OCI-LY1 (cell line): ENCODE measurements around the gene RALB.
A peak's percentile ranks its signal among the peaks of the same experiment; 100 is the strongest.
"Not testable (repeated sequence)": the region's sequence is repeated elsewhere in the genome, so short reads cannot be mapped to it uniquely, and the experiment has no call there.

Source experiments
- H2AFZ ChIP-seq: fragments of 200-600 bp; sonication (generic), shearing (Covaris generic); 2 replicates; pipeline ENCODE4 v1.6.0; 2014; ENCODE audit warnings: antibody characterized with exemption, mild to moderate bottlenecking, low read length
- H3F3A ChIP-seq: fragments of 200-600 bp; sonication (generic), shearing (Covaris generic); 2 replicates; pipeline ENCODE4 v1.6.0; 2014; ENCODE audit warnings: mild to moderate bottlenecking, antibody characterized with exemption, low read length, moderate library complexity; ENCODE audit not compliant: insufficient read depth
- H3K27ac ChIP-seq: fragments of 200-600 bp; sonication (generic); 2 replicates; pipeline ENCODE4 v1.5.1; 2014; ENCODE audit warnings: low read length, mixed run types, mild to moderate bottlenecking, low read depth; ENCODE audit not compliant: poor library complexity, severe bottlenecking
- H3K27me3 ChIP-seq: fragments of 200-600 bp; sonication (generic); 2 replicates; pipeline ENCODE4 v1.6.0; 2014; ENCODE audit warnings: antibody characterized with exemption, mild to moderate bottlenecking, low read length, moderate library complexity; ENCODE audit not compliant: insufficient read depth
- H3K36me3 ChIP-seq: fragments of 200-600 bp; sonication (generic); 2 replicates; pipeline ENCODE4 v1.6.1; 2014; ENCODE audit warnings: mild to moderate bottlenecking, antibody characterized with exemption, low read length, moderate library complexity, mixed read lengths; ENCODE audit not compliant: insufficient read depth
- H3K4me1 ChIP-seq: fragments of 200-600 bp; sonication (generic); 2 replicates; pipeline ENCODE4 v1.5.1; 2014; ENCODE audit warnings: mild to moderate bottlenecking, low read length, moderate library complexity; ENCODE audit not compliant: insufficient read depth, severe bottlenecking
- H3K4me2 ChIP-seq: fragments of 200-600 bp; sonication (generic), shearing (Covaris generic); 2 replicates; pipeline ENCODE4 v1.6.1; 2014; ENCODE audit warnings: low read length
- H3K4me3 ChIP-seq: fragments of 200-600 bp; sonication (generic); 2 replicates; pipeline ENCODE4 v1.5.1; 2014; ENCODE audit warnings: low read length, low read depth, mild to moderate bottlenecking, mixed read lengths; ENCODE audit not compliant: poor library complexity, severe bottlenecking
- H3K79me2 ChIP-seq: fragments of 200-600 bp; shearing (Covaris generic); 2 replicates; pipeline ENCODE4 v1.6.1; 2016; ENCODE audit warnings: mixed run types, low read length, mixed read lengths; ENCODE audit not compliant: insufficient read depth
- H3K9ac ChIP-seq: fragments of 200-600 bp; sonication (generic), shearing (Covaris generic); 2 replicates; pipeline ENCODE4 v1.6.1; 2014; ENCODE audit warnings: mild to moderate bottlenecking, low read length, mixed read lengths
- H3K9me2 ChIP-seq: fragments of 200-600 bp; sonication (generic), shearing (Covaris generic); 2 replicates; pipeline ENCODE4 v1.6.1; 2014; ENCODE audit warnings: low read depth, mild to moderate bottlenecking, low read length, mixed read lengths
- H3K9me3 ChIP-seq: fragments of 200-600 bp; shearing (Covaris generic); 2 replicates; pipeline ENCODE4 v1.6.1; 2014; ENCODE audit warnings: low read length, mixed read lengths
- H4K20me1 ChIP-seq: fragments of 200-600 bp; sonication (generic), shearing (Covaris generic); 2 replicates; pipeline ENCODE4 v1.6.0; 2016; ENCODE audit warnings: mild to moderate bottlenecking, low read length; ENCODE audit not compliant: insufficient read depth
- EZH2 ChIP-seq: fragments of 200-600 bp; sonication (generic), shearing (Covaris generic); IDR thresholded peaks from 2 replicates; pipeline ENCODE4 v1.8.0; 2017; ENCODE audit warnings: borderline replicate concordance, mixed run types, mild to moderate bottlenecking, antibody characterized with exemption, low read length, moderate library complexity, mixed read lengths
- TF ChIP-seq, protein P1 (sequence below): fragments of 200-600 bp; sonication (generic), shearing (Covaris generic); IDR thresholded peaks from 2 replicates; pipeline ENCODE4 v1.5.1; 2017; ENCODE audit warnings: mild to moderate bottlenecking, antibody characterized with exemption, low read length, moderate library complexity, mixed read lengths

RALB gene

DNA sequence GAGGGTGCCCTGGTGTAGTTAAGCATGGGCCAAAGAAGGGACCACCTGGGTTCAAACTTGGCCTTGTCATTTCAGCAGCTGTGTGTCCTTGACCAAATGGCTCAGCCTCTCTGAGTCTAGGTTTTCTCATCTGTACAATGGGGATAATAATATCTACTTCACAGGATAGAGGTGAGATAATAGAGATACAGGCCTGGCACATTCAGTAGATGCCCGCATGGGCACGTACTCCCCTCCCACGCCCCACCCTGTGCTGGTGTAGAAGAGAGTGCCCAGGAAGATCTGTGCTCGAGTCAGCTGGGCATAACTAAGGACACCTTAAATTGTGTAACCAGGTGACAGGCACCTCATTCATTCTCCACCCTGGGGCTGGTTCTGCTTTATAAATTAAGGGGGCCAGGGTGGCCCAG lies 21.1 kb upstream of the RALB start:
- no peak for TF ChIP-seq EZH2
- TF ChIP-seq, protein P1, sequence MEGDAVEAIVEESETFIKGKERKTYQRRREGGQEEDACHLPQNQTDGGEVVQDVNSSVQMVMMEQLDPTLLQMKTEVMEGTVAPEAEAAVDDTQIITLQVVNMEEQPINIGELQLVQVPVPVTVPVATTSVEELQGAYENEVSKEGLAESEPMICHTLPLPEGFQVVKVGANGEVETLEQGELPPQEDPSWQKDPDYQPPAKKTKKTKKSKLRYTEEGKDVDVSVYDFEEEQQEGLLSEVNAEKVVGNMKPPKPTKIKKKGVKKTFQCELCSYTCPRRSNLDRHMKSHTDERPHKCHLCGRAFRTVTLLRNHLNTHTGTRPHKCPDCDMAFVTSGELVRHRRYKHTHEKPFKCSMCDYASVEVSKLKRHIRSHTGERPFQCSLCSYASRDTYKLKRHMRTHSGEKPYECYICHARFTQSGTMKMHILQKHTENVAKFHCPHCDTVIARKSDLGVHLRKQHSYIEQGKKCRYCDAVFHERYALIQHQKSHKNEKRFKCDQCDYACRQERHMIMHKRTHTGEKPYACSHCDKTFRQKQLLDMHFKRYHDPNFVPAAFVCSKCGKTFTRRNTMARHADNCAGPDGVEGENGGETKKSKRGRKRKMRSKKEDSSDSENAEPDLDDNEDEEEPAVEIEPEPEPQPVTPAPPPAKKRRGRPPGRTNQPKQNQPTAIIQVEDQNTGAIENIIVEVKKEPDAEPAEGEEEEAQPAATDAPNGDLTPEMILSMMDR = no peak

DNA sequence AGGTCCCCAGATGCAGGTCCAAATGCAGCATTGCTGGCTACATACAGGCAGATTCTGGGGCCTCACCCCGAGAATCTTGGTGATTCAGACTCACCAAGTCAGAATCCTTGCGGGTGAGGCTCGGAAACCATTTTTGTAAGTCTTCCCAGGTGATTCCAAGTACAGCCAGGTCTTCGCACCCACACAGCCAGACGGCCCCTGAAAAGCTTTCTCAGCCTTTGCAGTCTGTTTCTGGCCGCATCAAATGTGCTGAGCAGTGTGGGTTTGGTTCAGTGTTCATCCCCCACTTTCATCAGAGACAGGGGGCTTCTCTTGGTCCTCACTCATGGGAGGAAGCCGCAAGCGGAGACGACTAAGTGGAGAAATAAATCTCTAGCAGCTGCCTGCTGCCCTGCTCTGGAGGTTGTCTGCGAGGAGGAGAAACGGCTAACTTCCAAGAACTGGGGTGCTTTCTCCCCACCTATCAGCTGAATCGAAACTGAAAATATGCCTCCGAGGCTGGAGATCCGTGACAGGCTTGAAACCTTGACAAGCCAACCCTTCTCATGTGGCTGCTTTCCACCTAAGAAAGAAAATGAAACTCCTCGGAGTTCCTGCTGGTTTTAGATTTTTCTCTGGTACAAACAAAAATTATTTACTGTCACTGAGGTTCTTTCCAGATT lies 20.5 kb upstream of the RALB start:
- H4K20me1 ChIP-seq = no peaks in the 10 kb centered on the region
- H3K9me2 ChIP-seq = no peaks in the 10 kb centered on the region
- H3K79me2 ChIP-seq = no peaks in the 10 kb centered on the region
- peak overlapping the region; percentile 96 for H3K4me2 ChIP-seq
- peaks cover 59% of the 10 kb centered on the region for H3K4me1 ChIP-seq
- no peak for TF ChIP-seq EZH2
- TF ChIP-seq, protein P1 = no peak
- no peaks in the 10 kb centered on the region for H3K27me3 ChIP-seq
- peak overlapping the region; percentile 8; the same call in 1 of the 2 replicates for H2AFZ ChIP-seq
- no peaks in the 10 kb centered on the region; the same call in 1 of the 2 replicates for H3K36me3 ChIP-seq
- H3K9ac ChIP-seq = peak overlapping the region; percentile 86
- H3K4me3 ChIP-seq = peak overlapping the region; percentile 61
- peak overlapping the region; percentile 98 for H3K27ac ChIP-seq
- no peaks in the 10 kb centered on the region for H3K9me3 ChIP-seq
- 0 out of 2 replicates have a peak, but pooled peaks cover 5% of the 10 kb centered on the region for H3F3A ChIP-seq

More for the DNA sequence above, 21.1 kb upstream of the RALB start:
- Histone ChIP-seq H3K27ac (peak overlapping the region; percentile 98), H3K4me1 (peaks cover 64% of the 10 kb centered on the region), H2AFZ (no peak overlapping the region), H3K4me3 (peak overlapping the region; percentile 61), H3K9ac (peak overlapping the region; percentile 86), H3F3A (0 out of 2 replicates have a peak, but pooled peaks cover 5% of the 10 kb centered on the region), H3K79me2 (no peaks in the 10 kb centered on the region), H3K9me3 (no peaks in the 10 kb centered on the region), H3K4me2 (peak overlapping the region; percentile 96), H3K36me3 (no peaks in the 10 kb centered on the region; the same call in 1 of the 2 replicates), H3K27me3 (no peaks in the 10 kb centered on the region), H3K9me2 (no peaks in the 10 kb centered on the region), H4K20me1 (no peaks in the 10 kb centered on the region)

DNA sequence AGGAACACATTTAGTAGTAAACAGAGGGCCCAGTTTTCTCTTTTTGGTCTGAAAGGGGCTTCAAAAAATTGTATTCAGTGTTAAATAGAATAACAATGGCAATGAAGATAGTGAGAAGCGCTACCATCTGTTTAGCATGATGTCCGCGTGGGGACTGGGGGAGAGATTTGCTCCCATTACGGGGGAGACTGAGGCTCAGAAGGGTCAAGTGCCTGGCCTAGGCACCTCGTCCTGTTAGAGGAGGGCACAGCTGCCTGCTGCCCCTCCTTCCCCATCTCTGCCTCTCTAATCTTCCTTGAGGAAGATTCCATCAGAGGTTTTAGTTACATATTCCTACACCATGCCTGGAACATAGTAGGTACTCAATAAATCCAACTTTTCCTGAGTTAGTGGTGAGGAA lies 19.4 kb upstream of the RALB start:
- no peaks in the 10 kb centered on the region for H3K9me3 ChIP-seq
- H4K20me1 ChIP-seq = no peaks in the 10 kb centered on the region
- no peak overlapping the region for H3K4me3 ChIP-seq
- no peaks in the 10 kb centered on the region for H3K79me2 ChIP-seq
- H2AFZ ChIP-seq = no peak overlapping the region
- no peaks in the 10 kb centered on the region for H3K27me3 ChIP-seq
- no peak overlapping the region for H3K4me2 ChIP-seq
- TF ChIP-seq, protein P1 = no peak
- no peak for TF ChIP-seq EZH2
- peaks cover 47% of the 10 kb centered on the region for H3K4me1 ChIP-seq
- no peak overlapping the region for H3K27ac ChIP-seq
- no peaks in the 10 kb centered on the region; the same call in 1 of the 2 replicates for H3K36me3 ChIP-seq
- 0 out of 2 replicates have a peak, but pooled peaks cover 2% of the 10 kb centered on the region for H3F3A ChIP-seq
- H3K9ac ChIP-seq = no peak overlapping the region
- no peaks in the 10 kb centered on the region for H3K9me2 ChIP-seq

DNA sequence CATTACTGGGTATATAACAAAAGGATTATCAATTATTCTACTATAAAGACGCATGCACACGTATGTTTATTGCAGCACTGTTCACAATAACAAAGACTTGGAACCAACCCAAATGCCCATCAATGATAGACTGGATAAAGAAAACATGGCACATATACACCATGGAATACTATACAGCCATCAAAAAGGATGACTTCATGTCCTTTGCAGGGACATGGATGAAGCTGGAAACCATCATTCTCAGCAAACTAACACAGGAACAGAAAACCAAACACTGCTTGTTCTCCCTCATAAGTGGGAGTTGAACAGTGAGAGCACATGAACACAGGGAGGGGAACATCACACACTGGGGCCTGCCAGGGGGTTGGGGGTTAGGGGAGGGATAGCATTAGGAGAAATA lies 17.5 kb upstream of the RALB start:
- peaks cover 29% of the 10 kb centered on the region for H3K4me1 ChIP-seq
- not testable (repeated sequence) for H3K27ac ChIP-seq, H2AFZ ChIP-seq

More for the DNA sequence above, 17.5 kb upstream of the RALB start:
- not testable (repeated sequence) for H3K79me2 ChIP-seq, H3K36me3 ChIP-seq, H3K9me2 ChIP-seq, H3F3A ChIP-seq, H3K9me3 ChIP-seq, H3K4me2 ChIP-seq, H3K9ac ChIP-seq, H3K4me3 ChIP-seq, H3K27me3 ChIP-seq, H4K20me1 ChIP-seq
